ENCODE results near the gene LIPT2.
"Not testable (repeated sequence)": the region's sequence is repeated elsewhere in the genome, so short reads cannot be mapped to it uniquely, and the experiment has no call there.

LIPT2 gene

DNA sequence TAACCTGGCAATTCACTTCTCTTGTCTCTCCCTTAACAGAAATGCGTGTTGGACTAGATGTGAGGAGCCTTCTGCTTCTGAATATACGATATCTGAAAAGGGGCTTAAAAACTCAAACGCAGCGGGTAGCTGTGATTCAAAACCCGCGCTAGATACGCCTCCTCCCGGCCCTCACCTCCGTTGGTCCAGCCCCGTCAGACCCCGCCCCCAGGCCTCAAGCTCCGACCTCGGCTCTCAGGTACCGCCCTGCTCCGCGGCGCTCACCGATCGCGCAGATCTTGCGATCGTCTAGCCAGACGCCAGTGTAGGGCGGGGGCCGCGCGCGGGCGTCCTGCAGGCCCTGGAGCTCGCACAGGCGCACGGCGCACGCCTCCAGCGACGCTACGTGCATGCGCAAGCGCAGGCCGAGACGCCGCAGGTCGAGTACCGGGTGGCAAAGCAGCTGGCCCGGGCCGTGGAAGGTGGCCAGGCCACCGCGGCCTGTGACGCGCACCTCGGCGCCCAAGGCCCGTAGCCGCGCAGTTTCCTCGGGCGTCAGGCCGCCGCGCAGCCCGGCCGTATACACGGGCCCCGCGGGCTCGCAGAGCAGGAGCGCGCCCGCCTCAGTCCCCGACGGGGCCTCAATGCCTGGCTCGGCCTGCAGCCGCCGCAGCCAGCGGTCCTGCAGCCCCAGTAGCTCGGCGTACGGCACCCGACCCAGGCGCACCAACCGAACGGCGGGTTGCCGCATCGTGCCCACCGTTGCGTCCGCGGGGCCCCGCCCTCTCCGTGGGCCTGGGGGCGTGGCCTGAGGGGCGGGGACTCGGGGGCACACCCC lies at the start of gene LIPT2:
Gene LIPT2, minus strand, starts transcription at position 751 of the 817 bp plus-strand sequence. Its CDS starts 21 bp downstream, at position 730.
- intact Hi-C loops (cut with DNase I): loop anchor here (2.0 kb wide), 1 partner anchor 100 kb away; the partner anchor contains the start of gene POLD3
- peak; percentile 79 to 99 (median 95) for DNase-seq

DNA sequence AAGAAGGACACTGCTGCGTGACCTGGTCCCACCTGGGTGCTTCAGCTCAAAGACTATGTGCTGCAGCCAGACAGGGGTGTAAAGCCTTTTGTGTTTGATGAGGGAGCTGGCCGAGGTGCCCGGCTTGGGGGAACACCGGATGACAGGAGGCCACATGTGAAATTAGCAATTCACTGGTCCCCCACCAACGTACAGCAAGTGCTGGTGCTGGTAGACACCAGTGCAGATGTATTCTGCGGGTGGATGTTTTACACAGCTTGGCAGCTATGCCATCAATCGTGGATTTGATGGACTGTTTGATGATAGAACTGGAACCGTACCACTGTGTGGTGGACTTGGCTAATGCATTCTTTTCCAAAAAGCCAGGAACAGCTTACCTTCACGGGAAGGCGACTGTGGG lies 47.9 kb upstream of the LIPT2 start:
- intact Hi-C loops (cut with DNase I): no loop called here

DNA sequence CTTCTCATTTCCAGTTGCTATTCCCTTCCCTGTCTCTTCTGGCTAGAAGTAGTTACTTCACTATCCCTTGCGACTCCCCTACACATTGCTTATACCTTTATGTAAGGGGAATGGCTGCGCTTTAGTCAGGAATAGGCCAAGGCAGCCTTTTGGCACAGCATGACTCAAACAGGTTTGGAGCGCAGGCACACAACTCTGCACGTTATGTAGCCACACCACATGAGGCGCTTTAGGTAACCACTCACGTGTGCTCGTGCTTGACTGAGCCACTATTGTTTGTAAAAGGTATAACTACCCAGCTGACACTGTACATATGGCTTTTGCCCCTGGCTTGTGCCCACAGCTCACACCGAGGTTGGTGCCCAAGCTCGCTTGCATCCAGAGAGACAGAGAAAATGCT lies 46.7 kb upstream of the LIPT2 start:
- DNase-seq: no peak
- intact Hi-C loops (cut with DNase I): no loop called here

More for the DNA sequence above, 47.9 kb upstream of the LIPT2 start:
- DNase-seq: no peak

DNA sequence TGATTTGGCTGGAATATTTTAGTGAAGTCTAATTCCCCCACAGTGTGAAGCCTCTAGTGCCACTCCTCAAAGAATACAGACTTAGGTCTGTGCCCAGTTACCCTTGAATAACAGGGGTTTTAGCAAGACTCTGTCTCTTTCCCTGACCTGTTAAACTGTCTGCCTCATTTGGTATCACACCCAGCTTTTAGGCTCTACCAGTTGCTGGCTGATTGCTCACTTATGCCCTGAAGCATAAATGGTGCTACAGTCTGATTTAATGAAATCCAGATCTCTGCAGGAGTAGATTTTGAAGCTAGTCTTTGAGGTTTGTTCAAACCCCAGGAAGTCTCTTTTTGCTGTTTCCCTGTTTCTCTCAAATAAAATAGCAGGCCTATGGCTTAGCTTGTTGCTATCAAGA lies 45.2 kb upstream of the LIPT2 start:
- intact Hi-C loops (cut with DNase I): no loop called here
- no peak for DNase-seq

DNA sequence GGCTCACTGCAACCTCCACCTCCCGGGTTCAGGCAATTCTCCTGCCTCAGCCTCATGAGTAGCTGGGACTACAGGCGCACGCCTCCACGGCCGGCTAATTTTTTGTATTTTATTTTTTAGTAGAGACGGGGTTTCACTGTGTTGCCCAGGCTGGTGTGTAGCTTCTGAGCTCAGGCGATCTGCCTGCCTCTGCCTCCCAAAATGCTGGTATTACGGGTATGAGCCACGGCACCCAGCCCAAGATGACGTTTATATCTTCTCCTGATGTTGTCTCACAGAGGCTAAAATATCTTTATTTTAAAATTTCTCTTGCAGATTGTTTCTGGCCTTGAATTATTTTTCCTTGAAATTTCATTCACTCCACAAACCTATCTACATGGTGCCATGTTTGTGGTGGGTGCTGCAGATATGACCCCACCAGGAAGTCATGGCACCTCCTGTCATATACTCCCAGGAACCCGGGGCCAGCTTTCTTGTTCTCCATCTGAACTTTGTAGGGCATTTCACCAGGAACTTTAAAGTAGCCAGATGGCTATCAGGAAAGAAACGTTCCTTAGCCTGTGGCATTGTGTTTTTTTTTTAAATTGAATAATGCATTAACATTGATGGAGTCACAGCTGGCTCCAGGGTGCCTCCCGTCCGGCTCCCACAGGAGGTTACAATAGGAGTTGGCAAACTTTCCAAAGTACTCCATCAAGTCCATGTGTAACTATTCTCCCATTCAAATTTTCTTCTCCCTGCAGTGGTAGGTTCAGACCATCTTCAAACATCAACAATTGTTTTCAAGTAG lies 42.0 kb upstream of the LIPT2 start:
- DNase-seq: no peak
- intact Hi-C loops (cut with DNase I): no loop called here

GRCh38 chr11:74534946-74535275 lies 41.4 kb upstream of the LIPT2 start:
- DNase-seq; intact Hi-C loops (cut with DNase I): not testable (repeated sequence)

DNA sequence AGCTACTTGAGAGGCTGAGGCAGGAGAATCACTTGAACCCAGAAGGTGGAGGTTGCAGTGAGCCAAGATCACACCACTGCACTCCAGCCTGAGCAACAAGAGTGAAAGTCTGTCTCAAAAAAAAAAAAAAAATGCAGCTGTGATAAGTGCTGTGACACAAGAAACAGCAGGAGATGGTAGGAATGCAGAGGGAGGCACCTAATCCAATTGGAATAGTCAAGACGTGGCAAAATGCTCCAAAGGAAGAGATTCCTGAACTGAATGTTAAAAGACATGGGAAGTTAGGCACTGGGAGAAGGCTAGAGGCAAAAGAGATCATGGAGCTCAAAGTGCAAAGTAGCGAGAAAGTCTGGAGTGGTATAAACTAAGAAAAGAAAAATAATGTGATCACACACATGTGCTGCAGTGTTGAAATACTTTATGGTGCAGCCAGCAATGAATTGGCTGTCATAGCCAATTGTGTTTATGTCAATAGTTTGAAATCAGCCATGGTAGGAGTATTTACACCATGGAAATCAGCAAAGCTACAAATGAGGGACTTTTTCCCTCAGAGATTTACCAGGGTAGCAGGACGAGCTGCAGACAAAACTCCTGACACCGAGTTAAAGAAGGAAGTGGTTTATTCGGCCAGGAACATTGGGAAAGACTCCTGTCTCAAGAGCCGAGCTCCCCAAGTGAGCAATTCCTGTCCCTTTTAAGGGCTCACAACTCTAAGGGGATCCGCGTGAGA lies 40.9 kb upstream of the LIPT2 start:
- intact Hi-C loops (cut with DNase I): no loop called here
- DNase-seq: no peak

DNA sequence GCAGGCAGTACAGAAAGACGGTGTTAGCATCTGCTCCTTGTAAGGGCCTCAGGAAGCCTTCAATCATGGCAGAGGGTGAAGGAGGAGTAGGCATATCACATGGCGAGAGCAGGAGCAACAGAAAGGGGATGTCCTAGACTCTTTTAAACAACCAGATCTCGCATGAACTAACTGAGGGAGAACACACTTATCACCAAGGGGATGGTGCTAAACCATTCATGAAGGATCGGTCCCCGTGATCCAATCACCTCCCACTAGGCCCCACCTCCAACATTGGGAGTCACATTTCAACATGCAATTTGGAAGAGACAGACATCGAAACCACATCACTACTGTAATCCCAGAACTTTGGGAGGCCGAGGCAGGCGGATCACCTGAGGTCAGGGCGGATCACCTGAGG lies 39.9 kb upstream of the LIPT2 start:
- no peak for DNase-seq
- intact Hi-C loops (cut with DNase I): no loop called here

- intact Hi-C loops (cut with DNase I): no loop called here
- no peak for DNase-seq
Measured at GRCh38 chr11:74532501-74533246, 39.1 kb upstream of the LIPT2 start.

DNA sequence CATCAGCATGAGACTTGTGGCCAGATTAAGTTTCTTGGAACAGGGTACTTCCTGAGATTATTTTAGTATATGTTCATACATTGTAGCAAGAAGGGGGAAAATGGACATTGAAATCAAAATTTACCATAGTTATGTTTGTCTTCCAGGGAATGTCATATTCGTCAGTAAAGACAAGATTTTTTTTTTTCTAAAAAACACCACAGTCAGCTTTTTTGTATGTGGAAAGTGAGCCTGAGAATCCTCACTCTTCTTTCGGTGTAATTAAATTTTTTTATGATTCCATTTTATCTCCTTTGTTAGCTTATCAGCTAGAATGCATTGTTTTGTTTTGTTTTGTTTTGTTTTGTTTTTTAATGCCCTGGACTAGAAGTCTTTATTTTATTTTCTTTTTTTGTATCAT lies 31.5 kb upstream of the LIPT2 start:
- DNase-seq: no peak
- intact Hi-C loops (cut with DNase I): no loop called here

DNA sequence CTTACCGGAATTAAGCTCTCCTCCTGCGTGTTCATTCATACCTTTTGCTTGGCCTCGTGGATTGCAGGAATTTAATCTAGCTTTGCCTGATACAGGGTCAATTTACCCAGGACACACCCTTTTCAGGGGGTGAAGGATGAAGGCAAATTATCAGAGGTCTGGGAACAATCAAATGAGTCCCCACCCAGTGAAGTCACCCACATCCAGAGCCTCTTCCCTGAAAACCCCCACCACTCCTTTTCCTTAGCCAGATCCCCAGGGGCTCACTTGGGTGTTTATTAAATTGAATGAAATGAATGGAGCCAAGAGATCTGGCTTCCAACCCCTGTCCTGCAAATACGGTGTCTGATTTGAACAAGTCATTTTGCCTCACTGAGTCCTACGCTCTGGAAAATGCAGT lies 31.0 kb upstream of the LIPT2 start:
- DNase-seq: no peak
- intact Hi-C loops (cut with DNase I): no loop called here

DNA sequence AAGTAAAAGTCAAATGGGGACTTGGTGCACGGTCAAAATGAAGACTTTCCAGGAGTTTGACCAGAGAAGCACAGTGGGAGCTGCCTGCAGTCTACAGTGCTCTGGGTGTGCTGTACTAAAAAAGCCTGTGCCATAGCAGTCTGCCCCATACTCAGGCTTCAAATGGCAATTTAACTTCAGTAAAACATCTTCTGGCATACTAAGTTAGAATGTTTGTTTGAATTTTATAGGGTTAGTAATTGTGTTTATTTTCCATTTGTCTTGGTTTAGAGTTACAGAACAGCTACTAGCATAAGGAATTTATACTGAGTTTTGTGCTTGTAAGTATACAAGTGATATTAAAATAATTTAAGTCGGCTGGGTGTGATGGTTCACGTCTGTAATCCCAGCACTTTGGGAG lies 29.3 kb upstream of the LIPT2 start:
- intact Hi-C loops (cut with DNase I): no loop called here
- DNase-seq: no peak

DNA sequence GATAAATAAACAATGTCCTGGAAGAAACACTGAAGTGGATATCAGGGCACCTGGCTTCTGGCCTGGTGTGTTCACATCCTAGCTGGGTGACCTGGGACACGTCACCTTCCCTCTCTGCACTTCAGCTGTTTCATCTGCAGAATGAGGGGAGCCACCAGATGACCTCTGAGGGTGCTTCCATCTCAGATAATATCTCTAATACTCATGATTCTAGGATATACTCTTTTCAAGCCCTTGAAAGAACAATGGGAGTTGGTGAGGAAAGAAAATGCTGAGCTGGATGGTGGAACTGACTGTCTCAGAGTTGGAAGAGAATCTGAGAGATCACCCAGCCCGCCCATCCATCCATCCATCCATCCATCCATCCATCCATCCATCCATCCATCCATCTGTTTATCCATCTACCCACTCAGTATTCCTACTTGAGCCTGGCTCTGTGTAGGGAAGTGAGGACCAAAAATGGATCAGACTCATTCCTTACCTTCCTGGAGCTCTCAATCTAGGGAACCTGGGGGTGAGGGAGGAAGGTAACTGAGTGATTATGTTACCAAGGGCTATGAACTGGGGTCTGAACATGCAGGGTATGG lies 28.2 kb upstream of the LIPT2 start:
- intact Hi-C loops (cut with DNase I): no loop called here
- no peak for DNase-seq

GRCh38 chr11:74520927-74521665 lies 27.6 kb upstream of the LIPT2 start:
- intact Hi-C loops (cut with DNase I): no loop called here
- no peak for DNase-seq

DNA sequence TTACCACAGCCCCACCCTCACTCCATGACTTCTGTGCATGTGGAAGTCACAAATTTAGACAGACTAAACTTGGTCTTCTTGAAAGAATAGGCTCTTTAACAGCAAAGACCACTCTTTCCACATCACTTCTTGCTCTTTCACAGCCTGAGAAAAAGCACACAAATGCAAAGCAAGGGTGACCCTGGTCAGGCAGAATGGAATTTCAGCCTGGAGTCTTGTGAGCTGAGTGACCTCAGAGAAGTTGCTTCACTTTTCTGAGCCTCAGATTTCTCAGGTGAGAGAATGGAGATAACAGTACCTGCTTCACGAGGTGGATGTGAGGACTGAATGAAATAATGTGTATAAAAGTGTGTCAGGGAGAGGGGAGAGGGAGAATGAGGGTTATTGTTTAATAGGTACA lies 26.8 kb upstream of the LIPT2 start:
- no peak for DNase-seq
- intact Hi-C loops (cut with DNase I): no loop called here

DNA sequence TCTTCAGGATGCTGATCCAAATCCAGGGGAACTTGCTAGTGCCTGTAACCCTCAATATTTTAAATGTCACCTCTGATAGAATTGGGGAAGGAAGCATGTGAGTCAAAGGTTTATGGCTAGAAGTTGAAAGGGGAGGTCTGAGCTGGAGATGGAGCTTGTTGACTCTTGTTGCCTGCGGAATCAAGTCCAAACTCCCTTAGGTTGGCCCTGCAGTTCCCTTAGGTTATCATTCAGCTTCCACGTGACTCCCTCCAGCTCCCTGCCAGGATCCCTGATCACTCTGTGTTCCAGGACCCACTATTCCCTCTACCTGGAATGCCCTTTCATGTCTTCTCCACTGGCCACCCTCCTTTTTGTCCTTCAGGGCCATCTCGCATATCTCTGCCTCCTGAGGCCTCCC lies 26.2 kb upstream of the LIPT2 start:
- intact Hi-C loops (cut with DNase I): no loop called here
- no peak for DNase-seq

GRCh38 chr11:74517592-74517991 lies 24.1 kb upstream of the LIPT2 start:
- intact Hi-C loops (cut with DNase I); DNase-seq: not testable (repeated sequence)

DNA sequence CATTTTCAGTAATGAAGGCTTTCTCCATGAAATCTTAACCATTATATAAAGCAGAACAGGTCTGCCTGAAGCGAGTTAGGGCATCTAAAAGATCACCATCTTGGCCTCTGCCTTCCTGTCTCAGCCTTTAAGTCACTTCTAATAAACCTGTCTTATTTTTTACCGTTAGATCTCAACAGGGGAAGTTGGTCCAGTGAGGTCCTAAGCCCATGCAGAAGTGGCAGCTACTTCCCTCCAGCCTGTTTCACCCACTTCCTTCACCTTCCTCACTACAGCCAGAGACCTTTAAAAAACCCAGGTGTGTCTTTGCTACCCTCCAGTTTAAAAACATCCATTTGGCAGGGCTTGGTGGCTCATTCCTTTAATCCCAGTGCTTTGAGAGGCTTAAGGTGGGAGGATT lies 14.1 kb upstream of the LIPT2 start:
- intact Hi-C loops (cut with DNase I): no loop called here
- DNase-seq: no peak

GRCh38 chr11:74506823-74507222 lies 13.3 kb upstream of the LIPT2 start:
- intact Hi-C loops (cut with DNase I): no loop called here
- no peak for DNase-seq

- no peak for DNase-seq
- intact Hi-C loops (cut with DNase I): no loop called here
Measured at GRCh38 chr11:74505911-74506310, 12.4 kb upstream of the LIPT2 start.
